ENCODE measurements around the gene AKR7A2. TPM values are rescaled to one million over a fixed set of nuclear protein-coding genes. Genes with fewer than 3 reads are reported as not detected.
"Not testable (repeated sequence)": the region's sequence is repeated elsewhere in the genome, so short reads cannot be mapped to it uniquely, and the experiment has no call there.

The AKR7A2 gene
- total RNA-seq, 1 experiment from 2014 or later: 27.5 TPM

GRCh38 chr1:19308509-19308907 lies 3.4 kb downstream of the AKR7A2 start:
- DNase-seq (ENCODE audit: extremely low read depth, low read depth): no peak

GRCh38 chr1:19307794-19308508 lies 4.0 kb downstream of the AKR7A2 start:
- DNase-seq (ENCODE audit: extremely low read depth, low read depth): no peak

GRCh38 chr1:19306941-19307340 lies 5.0 kb downstream of the AKR7A2 start:
- no peak for DNase-seq (ENCODE audit: extremely low read depth, low read depth)

- no peak for DNase-seq (ENCODE audit: extremely low read depth, low read depth)
Observed at GRCh38 chr1:19305880-19306279, 6.1 kb downstream of the AKR7A2 start.

- not testable (repeated sequence) for DNase-seq (ENCODE audit: extremely low read depth, low read depth)
Observed at GRCh38 chr1:19304081-19304480, 7.9 kb downstream of the AKR7A2 start.

GRCh38 chr1:19300211-19300610 lies 11.7 kb downstream of the AKR7A2 start:
- DNase-seq (ENCODE audit: extremely low read depth, low read depth): no peak

- DNase-seq (ENCODE audit: extremely low read depth, low read depth): no peak
Observed at GRCh38 chr1:19294638-19295037, 17.3 kb downstream of the AKR7A2 start.

GRCh38 chr1:19289244-19289643 lies 22.7 kb downstream of the AKR7A2 start:
- no peak for DNase-seq (ENCODE audit: extremely low read depth, low read depth)

GRCh38 chr1:19288324-19289241 lies 23.4 kb downstream of the AKR7A2 start, which contains the start of gene AKR7A3:
AKR7A3 (minus strand) TSS chr1:19288770; CDS start chr1:19288709, 61 bp downstream.
- DNase-seq (ENCODE audit: extremely low read depth, low read depth): not testable (repeated sequence)

- no peak for DNase-seq (ENCODE audit: extremely low read depth, low read depth)
Observed at GRCh38 chr1:19287436-19288185, 24.3 kb downstream of the AKR7A2 start.

GRCh38 chr1:19285807-19286206 lies 26.1 kb downstream of the AKR7A2 start:
- not testable (repeated sequence) for DNase-seq (ENCODE audit: extremely low read depth, low read depth)

- DNase-seq (ENCODE audit: extremely low read depth, low read depth): not testable (repeated sequence)
Observed at GRCh38 chr1:19285366-19285765, 26.6 kb downstream of the AKR7A2 start.

GRCh38 chr1:19284881-19285280 lies 27.1 kb downstream of the AKR7A2 start:
- DNase-seq (ENCODE audit: extremely low read depth, low read depth): no peak

- DNase-seq (ENCODE audit: extremely low read depth, low read depth): no peak
Observed at GRCh38 chr1:19283891-19284290, 28.1 kb downstream of the AKR7A2 start.

GRCh38 chr1:19274636-19275035 lies 37.3 kb downstream of the AKR7A2 start:
- no peak for DNase-seq (ENCODE audit: extremely low read depth, low read depth)

GRCh38 chr1:19273844-19274531 lies 38.0 kb downstream of the AKR7A2 start:
- not testable (repeated sequence) for DNase-seq (ENCODE audit: extremely low read depth, low read depth)

- no peak for DNase-seq (ENCODE audit: extremely low read depth, low read depth)
Observed at GRCh38 chr1:19273106-19273843, 38.7 kb downstream of the AKR7A2 start.

GRCh38 chr1:19272064-19272463 lies 39.9 kb downstream of the AKR7A2 start:
- no peak for DNase-seq (ENCODE audit: extremely low read depth, low read depth)

GRCh38 chr1:19270343-19270730 lies 41.6 kb downstream of the AKR7A2 start:
- not testable (repeated sequence) for DNase-seq (ENCODE audit: extremely low read depth, low read depth)
